GM19099 (cell line): ENCODE measurements around the gene RBM15B.

Source experiments
- POLR2A ChIP-seq: IDR thresholded peaks from 3 replicates; pipeline ENCODE4 v1.6.1; 2011; ENCODE audit warnings: low read depth; ENCODE audit not compliant: insufficient read length; ENCODE audit errors: extremely low read depth

RBM15B gene

DNA sequence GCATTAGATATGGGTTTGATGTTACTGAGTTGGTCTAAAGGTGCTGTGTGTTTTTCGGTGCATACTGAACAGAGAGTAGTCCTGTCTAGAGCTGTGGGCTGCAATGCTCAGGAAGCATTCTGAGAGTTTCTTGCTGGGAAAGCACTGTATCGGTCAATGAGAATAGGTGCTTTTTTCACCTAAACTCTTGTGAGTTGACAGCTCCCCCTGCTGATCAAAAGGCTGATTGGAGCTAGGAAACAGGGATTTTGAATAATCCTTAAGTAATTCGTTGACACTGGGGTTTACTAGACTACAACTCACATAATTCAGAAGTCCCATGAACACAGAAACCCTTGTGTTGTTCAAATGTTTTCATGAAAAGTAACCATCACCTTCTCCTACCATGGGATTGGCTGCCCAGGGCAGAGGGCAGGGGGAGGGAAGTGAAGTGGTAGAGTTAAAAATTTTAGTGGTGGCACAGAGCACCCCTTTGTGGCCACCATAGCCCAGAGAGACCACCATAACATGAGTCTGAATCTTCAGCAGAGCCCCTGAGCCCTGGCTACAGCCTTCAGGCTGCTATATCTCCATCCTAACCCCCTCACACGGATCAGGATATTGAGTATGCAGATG is 19.0 kb upstream of the RBM15B start:
- no peak for TF ChIP-seq POLR2A

DNA sequence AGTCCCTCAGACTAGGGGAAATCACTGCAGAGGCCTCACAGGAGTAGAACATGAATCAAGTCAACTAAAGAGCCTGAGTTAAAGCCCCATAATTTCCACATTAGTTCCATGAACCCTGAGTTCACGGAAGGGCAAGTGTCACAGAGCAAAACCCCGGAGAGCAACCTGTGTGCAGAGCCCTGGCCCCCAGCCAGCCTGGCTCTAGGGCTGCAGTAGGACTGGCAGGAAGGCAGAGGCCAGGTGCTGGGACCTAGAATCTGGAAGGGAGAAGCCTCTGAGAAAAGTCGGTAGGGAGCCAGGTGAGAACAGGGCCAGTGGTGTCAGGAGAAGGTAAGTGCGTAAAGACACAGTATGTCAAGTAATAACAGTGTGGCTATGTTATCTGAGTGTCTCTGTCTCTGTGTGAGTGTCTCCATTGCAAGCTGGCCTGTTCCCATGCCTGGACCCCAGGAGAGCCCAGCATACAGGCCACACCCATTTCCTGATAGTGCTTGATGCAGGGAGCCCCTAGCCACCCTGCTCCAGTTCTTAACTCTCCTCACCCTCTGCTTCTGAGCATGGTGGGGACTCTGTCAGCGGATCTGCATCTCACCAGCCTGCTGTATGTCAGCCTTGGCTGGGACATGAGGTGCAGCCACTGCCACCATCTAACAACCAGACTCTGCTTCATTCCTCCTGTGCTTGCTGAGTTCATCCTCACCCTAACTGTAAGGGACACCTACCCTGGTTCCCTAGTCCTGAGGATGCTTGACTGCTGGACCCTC is 17.2 kb upstream of the RBM15B start:
- no peak for TF ChIP-seq POLR2A

DNA sequence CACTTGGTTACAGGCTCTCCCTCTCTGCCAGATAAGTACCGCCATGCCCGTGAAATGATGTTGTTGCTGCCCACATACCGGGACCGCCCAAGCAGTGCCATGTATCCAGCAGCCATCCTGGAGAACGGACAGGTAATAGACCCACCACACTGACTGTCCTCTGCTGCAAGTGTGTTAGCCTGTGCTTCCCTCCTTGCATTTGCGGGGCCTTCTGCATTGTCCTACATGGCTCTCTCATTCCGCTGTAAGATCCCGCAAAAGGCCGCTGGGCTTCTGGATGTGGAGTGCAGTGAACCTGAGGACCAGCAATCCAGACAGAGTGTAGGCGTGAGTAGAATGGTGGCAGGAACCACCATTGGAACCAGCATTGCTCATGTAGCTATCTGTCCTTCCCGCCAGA is 16.6 kb upstream of the RBM15B start:
- no peak for TF ChIP-seq POLR2A

DNA sequence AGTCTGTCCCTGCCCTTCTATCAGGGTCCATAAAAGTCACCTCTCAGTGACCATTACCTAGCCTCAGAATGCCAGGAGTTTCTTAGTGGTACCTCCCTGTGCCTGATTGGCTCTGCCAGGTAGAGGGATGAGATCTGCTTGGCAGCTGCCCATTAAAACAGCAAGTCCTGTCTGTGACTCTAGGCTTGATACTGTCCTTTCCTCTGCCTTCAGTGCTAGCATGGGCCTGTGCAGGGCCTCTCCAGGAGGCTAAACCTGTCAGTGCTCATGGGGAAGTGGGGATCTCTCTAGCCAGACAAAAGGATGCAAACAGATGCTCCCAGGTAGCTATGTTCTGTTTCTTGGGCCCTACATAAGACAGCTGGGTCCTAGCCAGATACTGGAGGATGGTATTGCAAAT is 15.9 kb upstream of the RBM15B start:
- no peak for TF ChIP-seq POLR2A

DNA sequence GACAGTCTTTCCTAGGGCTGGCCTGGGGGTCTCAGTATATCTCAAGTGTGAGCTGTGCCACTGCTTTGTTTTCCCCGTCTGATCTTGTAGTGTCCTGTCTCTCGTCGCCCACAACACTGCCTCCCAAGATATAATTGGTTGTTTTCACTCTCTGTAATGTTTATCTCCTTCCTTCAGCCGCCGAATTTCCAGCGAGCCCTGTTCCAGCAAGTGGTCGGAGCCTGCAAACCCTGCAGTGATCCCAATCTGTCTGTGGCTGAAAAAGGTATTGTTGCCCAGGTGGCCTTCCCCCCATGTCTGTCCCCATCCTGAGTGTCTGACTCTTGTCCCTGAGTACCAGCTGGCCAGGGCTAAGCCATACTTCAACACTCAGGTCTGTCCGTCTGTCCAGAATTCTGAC is 15.5 kb upstream of the RBM15B start:
- TF ChIP-seq POLR2A = no peak

DNA sequence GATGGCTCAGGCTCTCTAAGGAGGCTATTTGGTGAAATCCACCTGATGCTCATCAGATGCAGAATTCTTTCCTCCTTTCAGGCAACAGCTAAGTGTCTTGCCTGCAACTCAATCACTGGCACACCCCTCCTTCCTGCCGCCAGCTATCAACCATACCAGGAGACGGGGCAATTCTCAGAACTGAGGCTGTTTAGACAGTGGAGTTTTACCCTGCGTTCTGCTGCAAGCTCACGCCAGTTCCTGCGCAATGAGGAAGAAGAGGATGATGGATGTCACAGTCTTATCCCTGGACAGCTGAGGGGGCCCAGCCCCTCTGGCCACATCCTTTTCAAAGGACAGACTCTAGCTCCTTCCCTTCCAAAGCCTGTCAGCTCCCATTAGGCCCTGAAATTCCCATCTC is 13.0 kb upstream of the RBM15B start:
- TF ChIP-seq POLR2A = no peak

DNA sequence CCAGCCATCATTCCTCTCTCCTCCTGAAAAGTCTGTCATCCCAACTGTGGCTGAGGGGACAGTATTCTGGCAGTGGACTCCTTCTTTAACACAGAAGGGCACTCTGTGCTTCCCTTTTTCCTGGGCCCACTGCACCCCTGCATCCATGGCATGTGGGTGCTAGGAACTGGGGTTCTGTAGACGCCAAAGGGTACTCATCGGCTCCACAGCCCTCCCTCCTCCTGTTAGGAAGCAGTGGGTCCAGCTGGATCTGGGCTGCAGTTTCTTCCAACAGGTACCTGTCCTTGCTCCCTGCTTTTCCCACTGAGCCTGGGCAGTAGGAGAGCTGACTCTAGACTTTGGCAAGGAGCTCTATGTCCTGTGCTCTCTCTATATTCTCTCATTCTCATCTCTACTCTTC is 12.4 kb upstream of the RBM15B start:
- TF ChIP-seq POLR2A = no peak

DNA sequence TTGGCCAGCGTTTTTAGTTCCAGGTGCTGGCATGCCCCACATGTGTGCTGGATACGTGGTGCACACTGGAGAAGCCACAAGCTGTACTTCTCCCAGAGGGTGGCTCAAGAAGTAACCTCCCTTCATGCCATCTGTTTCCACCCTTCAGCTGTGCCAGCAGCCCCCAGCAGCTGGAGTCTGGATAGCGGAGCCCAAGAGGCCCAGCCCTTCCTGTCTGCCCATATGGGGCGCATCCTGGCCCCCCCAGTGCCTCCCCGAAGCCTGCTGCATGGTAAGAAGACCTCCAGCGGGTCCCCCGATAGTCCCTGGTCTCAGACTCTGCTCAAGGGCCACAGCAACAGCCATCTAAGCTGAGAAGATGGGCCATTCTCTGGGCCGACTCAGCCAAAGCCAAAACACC is 11.8 kb upstream of the RBM15B start:
- TF ChIP-seq POLR2A = no peak

DNA sequence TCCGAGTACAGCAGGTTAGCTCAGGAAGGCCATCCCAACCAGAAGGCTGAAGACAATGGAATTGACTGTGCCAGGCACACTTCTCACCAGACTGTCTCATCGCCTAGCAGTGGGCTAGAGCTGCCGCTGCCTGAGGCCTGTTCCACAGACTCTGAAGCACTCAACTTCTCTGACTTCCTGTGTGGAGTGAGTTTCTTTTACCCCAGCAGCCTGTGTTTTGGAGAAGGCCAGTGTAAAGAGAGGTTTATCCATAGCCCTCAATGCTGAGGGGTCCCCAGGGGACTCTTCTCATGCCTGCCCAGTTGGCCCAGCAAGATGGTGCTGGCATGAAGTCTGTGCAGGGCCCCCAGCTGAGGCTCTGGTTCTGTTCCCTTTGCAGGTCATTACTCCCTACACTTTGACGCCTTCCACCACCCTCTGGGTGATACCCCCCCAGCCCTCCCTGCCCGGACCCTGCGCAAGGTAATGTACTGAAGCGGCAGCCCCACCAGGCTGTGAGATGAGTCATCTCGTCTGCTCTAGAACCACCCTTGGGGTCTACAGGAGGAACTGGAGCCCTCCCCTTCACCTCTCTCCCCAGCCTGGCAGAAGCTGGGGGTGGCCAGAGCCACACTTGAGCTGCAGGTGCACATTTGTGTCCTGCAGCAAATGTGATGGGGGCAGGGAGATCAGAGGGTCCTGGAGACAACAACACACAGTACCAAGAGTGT is 11.2 kb upstream of the RBM15B start:
- TF ChIP-seq POLR2A = no peak

DNA sequence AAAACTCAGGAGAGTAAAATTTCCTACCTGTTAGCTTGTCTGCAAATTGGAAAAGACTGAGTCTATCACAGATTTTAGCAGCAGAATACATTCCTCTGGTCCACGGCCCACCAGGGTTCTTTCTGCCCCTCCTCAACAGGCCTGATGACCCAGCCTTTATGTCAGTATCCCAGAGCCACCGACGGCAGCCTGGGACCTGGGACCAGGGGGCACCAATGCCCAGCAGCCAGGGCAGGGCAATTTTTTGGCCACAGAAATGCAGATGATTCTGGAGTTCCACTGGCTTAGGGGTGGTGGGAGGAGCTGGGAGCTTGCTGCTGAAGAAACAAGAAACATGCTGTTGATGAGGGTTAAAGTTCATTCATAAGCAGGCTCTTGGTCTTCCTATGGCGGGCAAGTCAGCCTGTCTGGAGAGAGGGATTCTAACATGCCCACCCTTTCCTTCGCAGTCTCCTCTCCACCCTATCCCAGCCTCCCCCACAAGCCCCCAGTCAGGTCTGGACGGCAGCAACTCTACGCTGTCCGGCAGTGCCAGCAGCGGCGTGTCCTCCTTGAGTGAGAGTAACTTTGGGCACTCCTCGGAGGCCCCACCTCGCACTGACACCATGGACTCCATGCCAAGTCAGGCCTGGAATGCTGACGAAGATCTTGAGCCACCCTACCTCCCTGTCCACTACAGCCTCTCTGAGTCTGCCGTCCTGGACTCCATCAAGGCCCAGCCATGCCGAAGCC is 10.3 kb upstream of the RBM15B start:
- TF ChIP-seq POLR2A = no peak

DNA sequence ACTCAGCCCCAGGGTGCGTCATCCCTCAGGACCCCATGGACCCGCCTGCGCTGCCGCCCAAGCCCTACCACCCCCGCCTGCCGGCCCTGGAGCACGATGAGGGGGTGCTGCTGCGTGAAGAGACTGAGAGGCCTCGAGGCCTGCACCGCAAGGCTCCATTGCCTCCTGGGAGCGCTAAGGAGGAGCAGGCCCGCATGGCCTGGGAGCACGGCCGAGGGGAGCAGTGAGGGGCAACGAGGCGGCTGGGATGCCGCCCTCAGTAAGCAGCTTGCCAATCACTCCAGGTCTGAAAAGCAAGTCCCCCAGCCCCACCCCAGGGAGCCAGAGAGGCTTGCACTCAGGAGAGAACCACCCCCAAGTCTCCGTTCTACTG is 9.8 kb upstream of the RBM15B start:
- no peak for TF ChIP-seq POLR2A

DNA sequence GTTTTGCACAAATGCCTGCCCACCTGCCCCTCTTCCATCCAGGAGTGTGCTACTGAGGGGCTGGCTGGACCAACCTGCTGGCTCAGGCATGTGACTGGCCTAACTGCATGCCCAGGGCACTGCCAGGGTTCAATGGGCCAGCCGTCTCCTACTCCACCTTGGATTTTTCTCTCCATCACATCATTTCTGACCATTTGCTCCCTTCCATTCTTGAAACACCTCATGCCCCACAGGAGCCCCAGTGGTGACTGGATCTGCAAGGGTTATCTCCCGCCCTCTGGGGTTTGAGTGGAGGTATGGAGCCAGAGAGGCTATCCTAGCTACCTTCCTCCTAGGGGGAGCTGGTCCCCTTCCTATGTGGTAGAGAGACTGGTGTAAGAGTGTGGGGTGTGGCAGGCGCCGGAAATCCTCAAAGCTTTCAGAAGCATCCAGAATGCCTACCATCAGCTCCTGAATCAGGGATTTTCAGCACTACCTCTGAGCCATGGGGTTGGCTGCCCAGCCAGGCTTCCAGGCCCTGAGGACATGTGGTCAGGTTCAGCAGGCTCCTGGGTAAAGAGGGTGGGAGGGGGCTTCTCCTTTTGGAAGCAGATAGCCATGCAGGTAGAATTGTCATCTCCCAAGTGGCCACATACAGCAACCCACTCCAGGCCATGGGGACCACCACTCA is 8.9 kb upstream of the RBM15B start:
- TF ChIP-seq POLR2A = no peak

DNA sequence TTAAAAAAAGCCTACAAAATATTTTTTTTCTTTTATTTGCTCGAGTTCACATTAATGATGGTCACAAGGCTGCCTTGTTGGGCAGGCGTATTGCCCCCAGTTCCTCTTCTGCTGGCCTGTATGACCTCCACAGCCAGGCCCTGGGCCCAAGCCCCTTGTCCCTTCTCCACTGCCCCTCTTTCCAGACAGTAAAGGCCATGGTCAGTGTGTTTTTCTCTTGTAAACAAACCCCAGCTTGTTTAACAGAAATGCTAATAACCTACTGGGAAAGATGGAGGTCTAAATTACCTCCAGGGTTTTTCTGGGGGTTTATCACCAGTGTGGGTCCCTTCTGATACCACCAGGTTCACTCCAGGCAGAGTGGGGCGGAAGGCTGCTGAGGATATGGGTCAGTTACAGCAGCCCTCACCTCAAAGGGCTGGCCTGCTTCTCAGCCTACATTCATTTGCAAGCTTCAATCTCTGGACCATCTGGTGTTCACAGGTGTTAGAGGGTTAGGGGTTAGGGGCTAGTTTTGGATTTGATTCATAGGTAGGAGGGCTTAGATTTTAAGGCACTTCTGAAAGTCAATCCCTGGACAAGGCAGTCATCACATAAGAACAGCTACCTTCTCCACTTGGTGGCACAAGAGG is 8.0 kb upstream of the RBM15B start:
- TF ChIP-seq POLR2A = no peak

DNA sequence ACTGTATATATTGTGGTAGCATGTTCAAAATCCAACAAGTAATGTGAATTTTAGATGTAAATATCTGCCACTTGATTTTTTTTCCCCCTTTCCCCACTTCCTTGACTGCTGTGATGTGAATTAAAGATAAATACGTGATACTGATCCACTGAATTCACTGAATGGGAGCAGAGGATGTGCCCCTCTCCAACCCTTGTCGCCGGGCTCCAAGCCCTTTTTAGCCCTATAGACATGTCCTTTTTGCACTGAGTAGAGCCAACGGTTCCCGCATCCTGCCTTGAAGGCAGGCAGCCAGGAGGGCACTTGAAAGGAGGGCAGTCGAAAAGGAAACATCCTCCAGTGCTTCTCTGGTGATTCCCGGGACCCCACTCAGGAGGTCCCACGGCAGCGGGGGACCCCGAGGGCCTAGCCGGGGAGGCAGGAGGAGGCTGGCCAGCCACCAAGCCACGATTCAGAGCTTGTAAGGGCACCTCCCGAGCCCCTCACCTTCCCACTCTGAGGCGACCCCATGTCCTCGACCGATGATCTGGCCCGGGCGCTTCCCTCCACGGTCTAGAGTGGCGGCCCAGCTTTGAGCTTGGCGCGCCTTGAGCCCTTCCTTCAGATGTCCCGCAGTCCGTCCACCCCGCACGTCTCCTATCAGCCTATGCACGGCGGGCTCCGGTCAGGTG is 6.9 kb upstream of the RBM15B start:
- TF ChIP-seq POLR2A = no peak
